Smooth muscle cell (in vitro differentiated cells): Measurements from ENCODE around the gene AIM2. TPM values are rescaled to one million over a fixed set of nuclear protein-coding genes. Genes with fewer than 3 reads are reported as not detected.
"Not testable (repeated sequence)": the region's sequence is repeated elsewhere in the genome, so short reads cannot be mapped to it uniquely, and the experiment has no call there.

ENCODE experiments used
- DNase-seq: peaks from one replicate; lab custom pipeline; 2025; ENCODE audit not compliant: unreplicated experiment; lab: John Stamatoyannopoulos, UW
- H2AFZ ChIP-seq: fragments of 200-600 bp; sonication (generic); 2 replicates; pipeline ENCODE4 v1.6.0; 2016; ENCODE audit warnings: antibody characterized with exemption, low read depth, mild to moderate bottlenecking
- H3F3A ChIP-seq: fragments of 200-600 bp; sonication (generic); 2 replicates; pipeline ENCODE4 v1.6.0; 2017; ENCODE audit warnings: antibody characterized with exemption, low read depth
- H3K27ac ChIP-seq: fragments of 200-600 bp; sonication (generic); 2 replicates; pipeline ENCODE4 v1.5.1; 2016; ENCODE audit warnings: low read depth, mild to moderate bottlenecking
- H3K27me3 ChIP-seq: fragments of 200-600 bp; sonication (generic); 2 replicates; pipeline ENCODE4 v1.6.1; 2016; ENCODE audit warnings: low read depth, mild to moderate bottlenecking
- H3K36me3 ChIP-seq: fragments of 200-600 bp; sonication (generic); 2 replicates; pipeline ENCODE4 v1.5.1; 2016; ENCODE audit warnings: low read depth
- H3K4me1 ChIP-seq: fragments of 200-600 bp; sonication (generic); 2 replicates; pipeline ENCODE4 v1.5.1; 2016; ENCODE audit warnings: low read depth
- H3K4me2 ChIP-seq: fragments of 200-600 bp; sonication (generic); 2 replicates; pipeline ENCODE4 v1.6.0; 2016; ENCODE audit warnings: mild to moderate bottlenecking
- H3K4me3 ChIP-seq: fragments of 200-600 bp; sonication (generic); 2 replicates; pipeline ENCODE4 v1.5.1; 2016; ENCODE audit warnings: mild to moderate bottlenecking
- H3K79me2 ChIP-seq: fragments of 200-600 bp; sonication (generic); 2 replicates; pipeline ENCODE4 v1.6.0; 2016; ENCODE audit warnings: low read depth, mild to moderate bottlenecking
- H3K9ac ChIP-seq: fragments of 200-600 bp; sonication (generic); 2 replicates; pipeline ENCODE4 v1.6.0; 2016; ENCODE audit warnings: low read depth
- H3K9me3 ChIP-seq: fragments of 200-600 bp; sonication (generic); replicated peaks from 2 replicates; pipeline ENCODE4 v1.5.1; 2016; ENCODE audit warnings: low read depth
- H4K20me1 ChIP-seq: fragments of 200-600 bp; sonication (generic); 2 replicates; pipeline ENCODE4 v1.6.0; 2016; ENCODE audit warnings: low read depth
- WGBS: methylation state at CpG from one replicate; pipeline ENCODE4 v1.1.7; 2016; ENCODE audit warnings: low lambda C conversion rate; 5-methylcytosine and 5-hydroxymethylcytosine counted together
- polyA plus RNA-seq: library from polyadenylated mRNA; unstranded; fragments of >200 nt; fragmentation: Nextera tagmentation; extraction: Ambion mirVana; gene quantifications from 2 replicates; pipeline ENCODE4 v1.2.1, GENCODE V29; 2016
- total RNA-seq: library from RNA; depleted of rRNA; stranded (reverse); fragments of >200 nt; gene quantifications from 2 replicates; pipeline ENCODE4 v1.2.3, GENCODE V29; 2014
- TF ChIP-seq, protein P1 (sequence below): fragments of 200-600 bp; sonication (generic); IDR thresholded peaks from 2 replicates; pipeline ENCODE4 v1.5.1; 2017; ENCODE audit warnings: borderline replicate concordance, mild to moderate bottlenecking, antibody characterized with exemption; ENCODE audit not compliant: insufficient read depth, poor library complexity, severe bottlenecking

The AIM2 gene
- total and polyA plus RNA-seq, 2 experiments from 2014 or later, result 0.87 to 1.2 TPM

DNA sequence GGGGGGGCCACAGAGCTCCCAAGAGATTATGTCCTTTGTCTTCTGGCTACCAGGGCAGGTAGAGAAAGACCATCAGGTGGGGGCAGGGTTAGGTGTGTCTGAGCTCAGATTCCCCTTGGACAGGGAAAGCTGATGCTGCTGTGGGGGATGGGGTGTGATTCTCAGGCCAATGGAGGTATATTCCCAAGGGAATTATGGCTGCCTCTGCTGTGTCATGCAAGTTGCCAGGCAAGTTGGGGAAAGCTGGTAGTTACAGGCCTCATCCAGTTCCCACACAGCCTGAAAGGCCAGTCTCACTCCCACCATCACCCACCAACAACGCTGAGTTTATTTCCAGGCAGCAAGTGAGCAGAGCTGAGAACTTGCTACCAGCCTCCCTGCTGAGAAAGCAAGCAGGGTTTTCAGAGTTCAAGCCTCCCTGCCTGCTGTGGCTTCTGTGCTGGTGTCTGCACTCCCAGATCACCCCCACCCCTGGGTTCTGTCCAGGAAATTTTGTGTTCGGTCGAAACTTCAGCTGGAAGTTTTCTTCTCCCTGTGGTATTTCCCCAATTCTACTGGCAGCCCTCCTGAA, 45.6 kb downstream of the AIM2 start:
- H3K27me3 ChIP-seq, result no peaks in the 10 kb centered on the region
- H3K36me3 ChIP-seq, result peaks cover 16% of the 10 kb centered on the region
- no peak for DNase-seq
- H4K20me1 ChIP-seq, result peaks cover 74% of the 10 kb centered on the region
- no peaks in the 10 kb centered on the region for H3F3A ChIP-seq
- H3K4me1 ChIP-seq, result no peaks in the 10 kb centered on the region
- H3K9me3 ChIP-seq, result no peaks in the 10 kb centered on the region
- TF ChIP-seq, protein P1, sequence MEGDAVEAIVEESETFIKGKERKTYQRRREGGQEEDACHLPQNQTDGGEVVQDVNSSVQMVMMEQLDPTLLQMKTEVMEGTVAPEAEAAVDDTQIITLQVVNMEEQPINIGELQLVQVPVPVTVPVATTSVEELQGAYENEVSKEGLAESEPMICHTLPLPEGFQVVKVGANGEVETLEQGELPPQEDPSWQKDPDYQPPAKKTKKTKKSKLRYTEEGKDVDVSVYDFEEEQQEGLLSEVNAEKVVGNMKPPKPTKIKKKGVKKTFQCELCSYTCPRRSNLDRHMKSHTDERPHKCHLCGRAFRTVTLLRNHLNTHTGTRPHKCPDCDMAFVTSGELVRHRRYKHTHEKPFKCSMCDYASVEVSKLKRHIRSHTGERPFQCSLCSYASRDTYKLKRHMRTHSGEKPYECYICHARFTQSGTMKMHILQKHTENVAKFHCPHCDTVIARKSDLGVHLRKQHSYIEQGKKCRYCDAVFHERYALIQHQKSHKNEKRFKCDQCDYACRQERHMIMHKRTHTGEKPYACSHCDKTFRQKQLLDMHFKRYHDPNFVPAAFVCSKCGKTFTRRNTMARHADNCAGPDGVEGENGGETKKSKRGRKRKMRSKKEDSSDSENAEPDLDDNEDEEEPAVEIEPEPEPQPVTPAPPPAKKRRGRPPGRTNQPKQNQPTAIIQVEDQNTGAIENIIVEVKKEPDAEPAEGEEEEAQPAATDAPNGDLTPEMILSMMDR, result no peak
- H3K4me2 ChIP-seq, result no peak overlapping the region
- H3K79me2 ChIP-seq, result peaks cover 43% of the 10 kb centered on the region
- H3K9ac ChIP-seq, result no peak overlapping the region
- 90% methylated on average over 3 of the region's 3 CpGs for WGBS
- H3K4me3 ChIP-seq, result no peak overlapping the region
- H2AFZ ChIP-seq, result no peak overlapping the region
- H3K27ac ChIP-seq, result no peak overlapping the region

DNA sequence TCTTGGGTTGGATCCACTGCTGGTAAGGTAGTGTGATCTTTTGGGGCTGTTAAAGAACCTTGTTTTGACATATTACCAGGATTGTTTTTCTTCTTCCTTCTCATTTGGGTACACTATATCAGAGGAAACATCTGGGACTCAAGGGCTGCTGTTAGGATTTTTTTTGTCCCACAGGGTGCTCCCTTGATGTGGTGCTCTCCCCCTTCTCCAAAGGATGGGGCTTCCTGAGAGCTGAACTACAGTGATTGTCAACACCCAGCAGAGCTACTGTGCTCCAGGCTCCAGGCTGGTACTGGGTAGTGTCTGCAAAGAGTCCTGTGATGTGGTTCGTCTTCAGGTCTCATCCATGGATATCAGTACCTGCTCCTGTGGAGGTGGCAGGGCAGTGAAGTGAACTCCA, 46.3 kb downstream of the AIM2 start:
- TF ChIP-seq, protein P1, result no peak
- H3K9me3 ChIP-seq, result no peaks in the 10 kb centered on the region
- no peak overlapping the region for H3K4me3 ChIP-seq
- H3K9ac ChIP-seq, result no peak overlapping the region
- no peak overlapping the region for H3K4me2 ChIP-seq
- H3K27ac ChIP-seq, result no peak overlapping the region
- DNase-seq, result no peak
- H3F3A ChIP-seq, result no peaks in the 10 kb centered on the region
- no peaks in the 10 kb centered on the region for H3K4me1 ChIP-seq
- 96% methylated on average over 1 of the region's 1 CpG for WGBS
- peaks cover 13% of the 10 kb centered on the region for H3K36me3 ChIP-seq
- peaks cover 50% of the 10 kb centered on the region for H3K79me2 ChIP-seq
- H4K20me1 ChIP-seq, result peaks cover 75% of the 10 kb centered on the region
- no peaks in the 10 kb centered on the region for H3K27me3 ChIP-seq
- H2AFZ ChIP-seq, result no peak overlapping the region

GRCh38 chr1:159026841-159027240, 49.7 kb downstream of the AIM2 start:
- peaks cover 84% of the 10 kb centered on the region for H3K79me2 ChIP-seq
- not testable (repeated sequence) for H3K36me3 ChIP-seq

GRCh38 chr1:159025043-159025442, 51.5 kb downstream of the AIM2 start:
- Histone ChIP-seq H2AFZ (no peak overlapping the region), H3K4me2 (no peak overlapping the region), H3K27me3 (no peaks in the 10 kb centered on the region), H3K79me2 (peaks cover 91% of the 10 kb centered on the region), H3F3A (no peaks in the 10 kb centered on the region), H4K20me1 (peaks cover 61% of the 10 kb centered on the region), H3K4me3 (no peak overlapping the region), H3K27ac (no peak overlapping the region), H3K9me3 (no peaks in the 10 kb centered on the region), H3K36me3 (peaks cover 24% of the 10 kb centered on the region), H3K4me1 (no peaks in the 10 kb centered on the region), H3K9ac (no peak overlapping the region)
- DNase-seq, result no peak
- TF ChIP-seq, protein P1, result no peak
- WGBS, result over 99% methylated on average over 7 of the region's 7 CpGs

More at GRCh38 chr1:159026841-159027240, 49.7 kb downstream of the AIM2 start:
- not testable (repeated sequence) for H3K9ac ChIP-seq, DNase-seq, H3K4me2 ChIP-seq, H3K27me3 ChIP-seq, H3K4me3 ChIP-seq, H2AFZ ChIP-seq, H3K27ac ChIP-seq, H3K4me1 ChIP-seq, H3K9me3 ChIP-seq, H3F3A ChIP-seq
- peaks cover 79% of the 10 kb centered on the region for H4K20me1 ChIP-seq
- 92% methylated on average over 2 of the region's 2 CpGs for WGBS
